Tibial nerve (tissue), 4 donors: ENCODE results near the gene BCORL1. TPM values are rescaled to one million over a fixed set of nuclear protein-coding genes. Genes with fewer than 3 reads are reported as not detected.

Experiments used
- DNase-seq, 2 donors: peaks; one replicate each; pipeline ENCODE4 v3.0.0-alpha.2; 2019; ENCODE audit warnings: low spot score in 2 of 2
- H3K27ac ChIP-seq, 4 donors: fragments of 200-600 bp; sonication (generic) in 3 of 4; one replicate each; pipeline ENCODE4 v1.5.1; 2017 to 2019; ENCODE audit warnings: mild to moderate bottlenecking in 1 of 4
- H3K27me3 ChIP-seq, 2 donors: fragments of 200-600 bp; sonication (generic) in 1 of 2; one replicate each; pipeline versions ENCODE4 v1.5.1 to v1.6.0; 2017 to 2019
- H3K36me3 ChIP-seq, 3 donors: fragments of 200-600 bp; sonication (generic); one replicate each; pipeline ENCODE4 v1.5.1; 2018 to 2019
- H3K4me1 ChIP-seq, 4 donors: fragments of 200-600 bp; sonication (generic) in 3 of 4; one replicate each; pipeline ENCODE4 v1.5.1; 2017 to 2019
- H3K4me3 ChIP-seq, 4 donors: fragments of 200-600 bp; sonication (generic) in 3 of 4; one replicate each; pipeline ENCODE4 v1.5.1; 2017 to 2019; ENCODE audit warnings: mild to moderate bottlenecking in 1 of 4, moderate library complexity in 1 of 4
- H3K9me3 ChIP-seq, 4 donors: fragments of 200-600 bp; sonication (generic) in 3 of 4; one replicate each; pipeline ENCODE4 v1.5.1; 2017 to 2019
- CTCF ChIP-seq, 5 experiments: fragments of 200-600 bp in 3 of 5; fragments of 450-650 bp in 2 of 5; sonication (generic) in 3 of 5; IDR thresholded peaks; one replicate each; pipeline ENCODE4 v1.5.1; 2016 to 2019; ENCODE audit warnings: antibody characterized with exemption in 5 of 5, mild to moderate bottlenecking in 3 of 5, moderate library complexity in 2 of 5
- EP300 ChIP-seq, 2 donors: sonication (generic); formaldehyde crosslinking; IDR thresholded peaks; one replicate each; pipeline ENCODE4 v1.6.1; 2017; ENCODE audit warnings: antibody characterized with exemption in 2 of 2, mild to moderate bottlenecking in 1 of 2
- POLR2A ChIP-seq, 2 donors: fragments of 450-650 bp; IDR thresholded peaks; one replicate each; pipeline ENCODE4 v1.6.1; 2017; ENCODE audit warnings: antibody characterized with exemption in 2 of 2, mild to moderate bottlenecking in 2 of 2, moderate library complexity in 2 of 2
- WGBS, 2 donors: methylation state at CpG; one replicate each; pipeline ENCODE4 v1.1.5; 2018; 5-methylcytosine and 5-hydroxymethylcytosine counted together
- total RNA-seq, 4 donors: library from RNA; depleted of rRNA; stranded (reverse); fragments of >200 nt; gene quantifications; one replicate each; pipeline ENCODE4 v1.1.0, GENCODE V29; 2016

BCORL1 gene
- total RNA-seq, 4 donors from 2014 or later: 4.7 to 10.0 (median 9.0) TPM

GRCh38 chrX:130012683-130013082 is 30.2 kb downstream of the BCORL1 start:
- H3K36me3 ChIP-seq: peaks cover 0 to 46% (median 0%) of the 10 kb centered on the region in 3 donors
- WGBS, 2 donors: 80% methylated on average over 5 of the region's 10 CpGs; no CpG with 5 or more reads in 1 of the 2 donors

GRCh38 chrX:130013661-130014060 is 31.2 kb downstream of the BCORL1 start:
- no peaks in the 10 kb centered on the region for H3K27me3 ChIP-seq
- peaks cover 0 to 5% (median 0%) of the 10 kb centered on the region in 4 donors for H3K4me1 ChIP-seq
- DNase-seq: no peak
- no peak overlapping the region for H3K4me3 ChIP-seq
- H3K27ac ChIP-seq: no peak overlapping the region
- H3K9me3 ChIP-seq: no peaks in the 10 kb centered on the region
- WGBS, 2 donors: 83 to 87% methylated on average over 14 of the region's 14 CpGs
- H3K36me3 ChIP-seq: peaks cover 0 to 45% (median 0%) of the 10 kb centered on the region in 3 donors
- TF ChIP-seq POLR2A (IDR thresholded peaks at IDR 0.05) (no peak), CTCF (IDR thresholded peaks at IDR 0.05) (no peak), EP300 (IDR thresholded peaks at IDR 0.05) (no peak)

More at GRCh38 chrX:130012683-130013082, 30.2 kb downstream of the BCORL1 start:
- TF ChIP-seq EP300 (IDR thresholded peaks at IDR 0.05) (no peak), POLR2A (IDR thresholded peaks at IDR 0.05) (no peak), CTCF (IDR thresholded peaks at IDR 0.05) (no peak)
- H3K27me3 ChIP-seq: no peaks in the 10 kb centered on the region
- H3K4me1 ChIP-seq: no peaks in the 10 kb centered on the region
- H3K27ac ChIP-seq: no peak overlapping the region
- no peak for DNase-seq
- no peak overlapping the region for H3K4me3 ChIP-seq
- no peaks in the 10 kb centered on the region for H3K9me3 ChIP-seq

- peaks cover 0 to 45% (median 0%) of the 10 kb centered on the region in 3 donors for H3K36me3 ChIP-seq
- WGBS, 2 donors: 94 to 96% methylated on average over 13 of the region's 13 CpGs
- no peaks in the 10 kb centered on the region for H3K9me3 ChIP-seq
- no peak overlapping the region for H3K27ac ChIP-seq
- TF ChIP-seq EP300 (IDR thresholded peaks at IDR 0.05) (no peak), POLR2A (IDR thresholded peaks at IDR 0.05) (no peak), CTCF (IDR thresholded peaks at IDR 0.05) (no peak)
- no peak for DNase-seq
- H3K27me3 ChIP-seq: no peaks in the 10 kb centered on the region
- H3K4me3 ChIP-seq: no peak overlapping the region
- peaks cover 0 to 10% (median 0%) of the 10 kb centered on the region in 4 donors for H3K4me1 ChIP-seq
Observed at GRCh38 chrX:130014356-130014755, 31.9 kb downstream of the BCORL1 start.

- Histone ChIP-seq H3K9me3 (no peaks in the 10 kb centered on the region), H3K36me3 (peaks cover 0 to 45% (median 0%) of the 10 kb centered on the region in 3 donors), H3K4me1 (peaks cover 0 to 14% (median 0%) of the 10 kb centered on the region in 4 donors), H3K27me3 (no peaks in the 10 kb centered on the region), H3K4me3 (no peak overlapping the region), H3K27ac (no peak overlapping the region)
- WGBS, 2 donors: 88 to 100% methylated on average over 2 to 12 of the region's 12 CpGs
- DNase-seq: no peak
- TF ChIP-seq CTCF (IDR thresholded peaks at IDR 0.05) (no peak), POLR2A (IDR thresholded peaks at IDR 0.05) (no peak), EP300 (IDR thresholded peaks at IDR 0.05) (no peak)
Observed at GRCh38 chrX:130014770-130015169, 32.3 kb downstream of the BCORL1 start.

- Histone ChIP-seq H3K27me3 (no peaks in the 10 kb centered on the region), H3K4me3 (no peak overlapping the region), H3K9me3 (no peaks in the 10 kb centered on the region), H3K4me1 (peaks cover 0 to 18% (median 0%) of the 10 kb centered on the region in 4 donors), H3K27ac (no peak overlapping the region), H3K36me3 (peaks cover 0 to 45% (median 0%) of the 10 kb centered on the region in 3 donors)
- WGBS, 2 donors: 76 to 84% methylated on average over 7 to 15 of the region's 15 CpGs
- no peak for DNase-seq
- TF ChIP-seq POLR2A (IDR thresholded peaks at IDR 0.05) (no peak), EP300 (IDR thresholded peaks at IDR 0.05) (no peak), CTCF (IDR thresholded peaks at IDR 0.05) (no peak)
Observed at GRCh38 chrX:130015181-130015580, 32.7 kb downstream of the BCORL1 start.
